ENCODE results near the gene SLC39A9. TPM values are rescaled to one million over a fixed set of nuclear protein-coding genes. Genes with fewer than 3 reads are reported as not detected.

The SLC39A9 gene
- total RNA-seq, 4 donors from 2014 or later, result 41.5 to 47.9 (median 45.4) TPM

DNA sequence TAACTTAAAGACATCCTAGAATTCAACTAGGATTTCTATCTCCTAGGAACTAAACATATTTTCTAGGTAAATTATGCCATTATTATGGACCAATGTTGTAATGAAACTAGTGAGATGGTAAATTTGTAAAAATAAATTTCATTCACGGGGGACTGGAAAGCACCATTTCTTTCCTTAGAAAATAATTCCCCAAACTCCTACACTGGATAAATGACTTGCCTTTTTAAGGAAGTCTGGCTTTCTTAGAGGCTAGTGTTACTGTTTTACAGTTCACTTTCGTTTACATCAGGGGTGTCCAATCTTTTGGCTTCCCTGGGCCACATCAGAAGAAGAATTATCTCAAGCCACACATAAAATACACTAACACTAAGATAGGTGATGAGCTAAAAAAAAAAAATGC lies 3.3 kb downstream of the SLC39A9 start:
- ATAC-seq, result no peak
- TF ChIP-seq EP300 (IDR thresholded peaks at IDR 0.05), result no peak
- TF ChIP-seq, protein P1, sequence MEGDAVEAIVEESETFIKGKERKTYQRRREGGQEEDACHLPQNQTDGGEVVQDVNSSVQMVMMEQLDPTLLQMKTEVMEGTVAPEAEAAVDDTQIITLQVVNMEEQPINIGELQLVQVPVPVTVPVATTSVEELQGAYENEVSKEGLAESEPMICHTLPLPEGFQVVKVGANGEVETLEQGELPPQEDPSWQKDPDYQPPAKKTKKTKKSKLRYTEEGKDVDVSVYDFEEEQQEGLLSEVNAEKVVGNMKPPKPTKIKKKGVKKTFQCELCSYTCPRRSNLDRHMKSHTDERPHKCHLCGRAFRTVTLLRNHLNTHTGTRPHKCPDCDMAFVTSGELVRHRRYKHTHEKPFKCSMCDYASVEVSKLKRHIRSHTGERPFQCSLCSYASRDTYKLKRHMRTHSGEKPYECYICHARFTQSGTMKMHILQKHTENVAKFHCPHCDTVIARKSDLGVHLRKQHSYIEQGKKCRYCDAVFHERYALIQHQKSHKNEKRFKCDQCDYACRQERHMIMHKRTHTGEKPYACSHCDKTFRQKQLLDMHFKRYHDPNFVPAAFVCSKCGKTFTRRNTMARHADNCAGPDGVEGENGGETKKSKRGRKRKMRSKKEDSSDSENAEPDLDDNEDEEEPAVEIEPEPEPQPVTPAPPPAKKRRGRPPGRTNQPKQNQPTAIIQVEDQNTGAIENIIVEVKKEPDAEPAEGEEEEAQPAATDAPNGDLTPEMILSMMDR (IDR thresholded peaks at IDR 0.05), result no peak
- no peak for TF ChIP-seq POLR2A (IDR thresholded peaks at IDR 0.05)
- TF ChIP-seq POLR2AphosphoS5 (IDR thresholded peaks at IDR 0.05), result no peak
- no peak overlapping the region for H3K27ac ChIP-seq
- no peaks in the 10 kb centered on the region for H3K36me3 ChIP-seq
- no peak overlapping the region for H3K4me3 ChIP-seq
- H3K9me3 ChIP-seq, result no peaks in the 10 kb centered on the region
- peaks cover 16 to 44% (median 23%) of the 10 kb centered on the region in 3 donors for H3K4me1 ChIP-seq
- no peaks in the 10 kb centered on the region for H3K27me3 ChIP-seq
- WGBS, 2 donors (ENCODE audit: low coverage in 1 of 2), result 20 to 27% methylated on average over 2 of the region's 2 CpGs

DNA sequence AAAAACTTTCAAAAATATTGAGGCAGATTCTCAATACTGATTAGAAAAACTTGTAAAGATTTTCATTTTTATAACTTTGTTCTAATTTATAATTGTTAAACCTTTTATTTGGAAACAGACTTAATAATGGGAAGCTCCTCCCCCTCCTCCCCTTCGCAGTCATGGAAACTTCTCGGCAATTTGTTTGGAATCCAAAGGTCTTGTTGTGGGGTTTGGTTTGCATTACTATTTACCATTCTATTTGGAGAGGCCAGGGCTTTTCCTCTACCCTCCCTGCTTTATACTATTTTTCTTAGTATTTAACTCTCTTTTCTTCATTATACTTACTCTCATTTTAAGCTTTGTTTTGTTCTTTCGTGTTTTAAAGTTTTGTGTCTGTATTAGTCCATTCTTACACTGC lies 6.0 kb downstream of the SLC39A9 start:
- no peak overlapping the region for H3K4me3 ChIP-seq
- no peaks in the 10 kb centered on the region for H3K27me3 ChIP-seq
- no peaks in the 10 kb centered on the region for H3K9me3 ChIP-seq
- H3K27ac ChIP-seq, result no peak overlapping the region
- TF ChIP-seq POLR2AphosphoS5 (IDR thresholded peaks at IDR 0.05) (no peak), POLR2A (IDR thresholded peaks at IDR 0.05) (no peak), EP300 (IDR thresholded peaks at IDR 0.05) (no peak)
- TF ChIP-seq, protein P1 (IDR thresholded peaks at IDR 0.05), result no peak
- H3K36me3 ChIP-seq, result no peaks in the 10 kb centered on the region
- 79 to 92% methylated on average over 2 to 3 of the region's 3 CpGs for WGBS, 2 donors (ENCODE audit: low coverage in 1 of 2)
- ATAC-seq, result no peak
- H3K4me1 ChIP-seq, result peaks cover 12 to 30% (median 17%) of the 10 kb centered on the region in 3 donors

GRCh38 chr14:69404883-69405282 lies 6.4 kb downstream of the SLC39A9 start:
- TF ChIP-seq, protein P1 (IDR thresholded peaks at IDR 0.05), result no peak
- no peak overlapping the region for H3K27ac ChIP-seq
- H3K9me3 ChIP-seq, result no peaks in the 10 kb centered on the region
- H3K4me1 ChIP-seq, result peaks cover 8 to 26% (median 13%) of the 10 kb centered on the region in 3 donors
- H3K27me3 ChIP-seq, result no peaks in the 10 kb centered on the region
- no peak overlapping the region for H3K4me3 ChIP-seq
- no peak for ATAC-seq
- no peaks in the 10 kb centered on the region for H3K36me3 ChIP-seq
- 78 to 93% methylated on average over 4 of the region's 5 CpGs for WGBS, 2 donors (ENCODE audit: low coverage in 1 of 2)

- H3K27ac ChIP-seq, result no peak overlapping the region
- H3K4me1 ChIP-seq, result peaks cover 2 to 21% (median 4%) of the 10 kb centered on the region in 3 donors
- no peaks in the 10 kb centered on the region for H3K9me3 ChIP-seq
- H3K4me3 ChIP-seq, result no peak overlapping the region
- H3K27me3 ChIP-seq, result no peaks in the 10 kb centered on the region
- ATAC-seq, result no peak
- TF ChIP-seq POLR2A (IDR thresholded peaks at IDR 0.05), result no peak
- H3K36me3 ChIP-seq, result no peaks in the 10 kb centered on the region
Observed at GRCh38 chr14:69405762-69406161, 7.3 kb downstream of the SLC39A9 start.

GRCh38 chr14:69408331-69408960 lies 10.0 kb downstream of the SLC39A9 start:
- Histone ChIP-seq H3K27me3 (no peaks in the 10 kb centered on the region), H3K9me3 (no peaks in the 10 kb centered on the region), H3K27ac (no peak overlapping the region), H3K4me3 (no peak overlapping the region), H3K4me1 (peaks cover 0 to 10% (median 0%) of the 10 kb centered on the region in 3 donors), H3K36me3 (no peaks in the 10 kb centered on the region)
- no peak for ATAC-seq
- 40 to 70% methylated on average over 1 to 2 of the region's 2 CpGs for whole genome bisulfite sequencing, 2 donors (ENCODE audit: low coverage in 1 of 2)
- TF ChIP-seq EP300 (IDR thresholded peaks at IDR 0.05) (no peak), POLR2AphosphoS5 (IDR thresholded peaks at IDR 0.05) (no peak), POLR2A (IDR thresholded peaks at IDR 0.05) (no peak)
- TF ChIP-seq, protein P1 (IDR thresholded peaks at IDR 0.05), result no peak

Measured in gastroesophageal sphincter (tissue), 4 donors.